SK-N-SH treated with all-trans-retinoic acid at 6 μM for 48 hours (cell line): ENCODE results near the gene LILRB1.

ENCODE experiments used
- ATAC-seq: fragments of 200-7000 bp; cut with Tn5 transposase; 3 replicates; pipeline ENCODE4 v1.9.1; 2020; ENCODE audit warnings: mild to moderate bottlenecking, moderate library complexity
- ARNTL ChIP-seq: fragments of 450-650 bp; formaldehyde crosslinking; IDR thresholded peaks from 2 replicates; pipeline ENCODE4 v1.5.0; 2020; ENCODE audit warnings: low read depth, mild to moderate bottlenecking, moderate library complexity, borderline replicate concordance
- BACH2 ChIP-seq: fragments of 250-450 bp; sonication (Bioruptor Pico); IDR thresholded peaks from 2 replicates; pipeline ENCODE4 v1.9.0; 2021; ENCODE audit warnings: mild to moderate bottlenecking, borderline replicate concordance
- CREB5 ChIP-seq: fragments of 250-450 bp; sonication (Bioruptor Pico); IDR thresholded peaks from 2 replicates; pipeline ENCODE4 v1.5.1; 2020; ENCODE audit warnings: low read depth, mild to moderate bottlenecking, moderate library complexity
- CSRNP3 ChIP-seq: fragments of 250-450 bp; sonication (Bioruptor Pico); IDR thresholded peaks from 2 replicates; pipeline ENCODE4 v1.5.1; 2021; ENCODE audit warnings: mild to moderate bottlenecking, moderate library complexity
- ESRRG ChIP-seq: fragments of 250-450 bp; sonication (Bioruptor Pico); IDR thresholded peaks from 2 replicates; pipeline ENCODE4 v1.6.1; 2021; ENCODE audit warnings: mild to moderate bottlenecking
- GLIS3 ChIP-seq: fragments of 250-450 bp; sonication (Bioruptor Pico); IDR thresholded peaks from 2 replicates; pipeline ENCODE4 v1.5.0; 2020; ENCODE audit warnings: mild to moderate bottlenecking, moderate library complexity
- ISL1 ChIP-seq: fragments of 250-450 bp; sonication (Bioruptor Pico); IDR thresholded peaks from 2 replicates; pipeline ENCODE4 v2.1.2; 2022; ENCODE audit warnings: mild to moderate bottlenecking, moderate library complexity
- OSR1 ChIP-seq: fragments of 250-450 bp; sonication (Bioruptor Pico); IDR thresholded peaks from 2 replicates; pipeline ENCODE4 v1.8.0; 2022; ENCODE audit warnings: moderate library complexity, mild to moderate bottlenecking, inconsistent platforms
- PATZ1 ChIP-seq: fragments of 250-450 bp; sonication (Bioruptor Pico); IDR thresholded peaks from 2 replicates; pipeline ENCODE4 v1.8.0; 2020; ENCODE audit warnings: mild to moderate bottlenecking, moderate library complexity, borderline replicate concordance
- POU6F1 ChIP-seq: fragments of 250-450 bp; sonication (Bioruptor Pico); IDR thresholded peaks from 2 replicates; pipeline ENCODE4 v1.8.0; 2021; ENCODE audit warnings: low read depth, mild to moderate bottlenecking, moderate library complexity, borderline replicate concordance
- PPARA ChIP-seq: fragments of 250-450 bp; sonication (Bioruptor Pico); IDR thresholded peaks from 2 replicates; pipeline ENCODE4 v1.5.0; 2020; ENCODE audit warnings: mild to moderate bottlenecking, borderline replicate concordance
- RARB ChIP-seq: fragments of 250-450 bp; sonication (Bioruptor Pico); IDR thresholded peaks from 2 replicates; pipeline ENCODE4 v1.8.0; 2021; ENCODE audit warnings: mild to moderate bottlenecking, moderate library complexity
- SNAI2 ChIP-seq: fragments of 250-450 bp; sonication (Bioruptor Pico); IDR thresholded peaks from 2 replicates; pipeline ENCODE4 v1.5.0; 2020; ENCODE audit warnings: mild to moderate bottlenecking, moderate library complexity
- TCF4 ChIP-seq: fragments of 250-450 bp; sonication (Bioruptor Pico); IDR thresholded peaks from 2 replicates; pipeline ENCODE4 v1.8.0; 2021; ENCODE audit warnings: mild to moderate bottlenecking, moderate library complexity, borderline replicate concordance
- TOX ChIP-seq: fragments of 250-450 bp; sonication (Bioruptor Pico); IDR thresholded peaks from 2 replicates; pipeline ENCODE4 v1.8.0; 2021; ENCODE audit warnings: mild to moderate bottlenecking, moderate library complexity, borderline replicate concordance
- TSHZ2 ChIP-seq: fragments of 250-450 bp; sonication (Bioruptor Pico); IDR thresholded peaks from 2 replicates; pipeline ENCODE4 v1.5.0; 2020; ENCODE audit warnings: mild to moderate bottlenecking, moderate library complexity
- ZC3H10 ChIP-seq: fragments of 250-450 bp; sonication (Bioruptor Pico); IDR thresholded peaks from 2 replicates; pipeline ENCODE4 v1.5.1; 2021; ENCODE audit warnings: mild to moderate bottlenecking, moderate library complexity
- ZFP3 ChIP-seq: fragments of 250-450 bp; sonication (Bioruptor Pico); IDR thresholded peaks from 2 replicates; pipeline ENCODE4 v1.5.0; 2020; ENCODE audit warnings: mild to moderate bottlenecking, moderate library complexity
- ZFP30 ChIP-seq: fragments of 450-650 bp; formaldehyde crosslinking; IDR thresholded peaks from 2 replicates; pipeline ENCODE4 v1.5.0; 2022; ENCODE audit warnings: mild to moderate bottlenecking, moderate library complexity
- ZNF565 ChIP-seq: fragments of 450-650 bp; formaldehyde crosslinking; conservative IDR thresholded peaks from 2 replicates; pipeline ENCODE4 v1.5.0; 2020; ENCODE audit warnings: low read depth, mild to moderate bottlenecking, moderate library complexity
- ZNF8 ChIP-seq: fragments of 450-650 bp; formaldehyde crosslinking; IDR thresholded peaks from 2 replicates; pipeline ENCODE4 v1.5.0; 2020; ENCODE audit warnings: mild to moderate bottlenecking, moderate library complexity

The LILRB1 gene

GRCh38 chr19:54614726-54615125 lies 15.6 kb upstream of the LILRB1 start:
- no peak for ATAC-seq
- no peak for TF ChIP-seq TCF4 (CRISPR knock-in tag)

- ATAC-seq = no peak
- no peak for TF ChIP-seq CSRNP3 (CRISPR knock-in tag)
- no peak for TF ChIP-seq ZNF565 (CRISPR knock-in tag)
- TF ChIP-seq ARNTL (CRISPR knock-in tag) = no peak
- no peak for TF ChIP-seq PATZ1 (CRISPR knock-in tag)
- no peak for TF ChIP-seq POU6F1 (CRISPR knock-in tag)
- TF ChIP-seq SNAI2 (CRISPR knock-in tag) = no peak
- no peak for TF ChIP-seq ISL1 (CRISPR knock-in tag)
- no peak for TF ChIP-seq GLIS3 (CRISPR knock-in tag)
- TF ChIP-seq, all 23 proteins: peak for 0
These were observed 14.2 kb upstream of the LILRB1 start for GRCh38 chr19:54616057-54616456.

- TF ChIP-seq ZFP30 (CRISPR knock-in tag) = no peak
- no peak for TF ChIP-seq RARB (CRISPR knock-in tag)
- TF ChIP-seq SNAI2 (CRISPR knock-in tag) = no peak
- TF ChIP-seq ZC3H10 (CRISPR knock-in tag) = no peak
- TF ChIP-seq ZNF8 (CRISPR knock-in tag) = no peak
- no peak for TF ChIP-seq ESRRG
- TF ChIP-seq CREB5 (CRISPR knock-in tag) = no peak
- TF ChIP-seq CSRNP3 (CRISPR knock-in tag) = no peak
- no peak for TF ChIP-seq OSR1 (CRISPR knock-in tag)
- TF ChIP-seq ZFP3 (CRISPR knock-in tag) = no peak
- no peak for ATAC-seq
These were observed 13.3 kb upstream of the LILRB1 start for GRCh38 chr19:54616821-54617560.

- TF ChIP-seq TSHZ2 (CRISPR knock-in tag) (no peak), CREB5 (CRISPR knock-in tag) (no peak), RARB (CRISPR knock-in tag) (no peak), TOX (CRISPR knock-in tag) (no peak), BACH2 (CRISPR knock-in tag) (no peak), ZC3H10 (CRISPR knock-in tag) (no peak), PPARA (CRISPR knock-in tag) (no peak)
- TF ChIP-seq, all 23 proteins: peak for 0
- no peak for ATAC-seq
These were observed 9.8 kb upstream of the LILRB1 start for GRCh38 chr19:54620464-54620863.
